A549 treated with CORT108297 at 1 μM for 4 hours (cell line): ENCODE measurements around the gene NOG. TPM values are rescaled to one million over a fixed set of nuclear protein-coding genes. Genes with fewer than 3 reads are reported as not detected.

Experiments used
- total RNA-seq: library from RNA; stranded (reverse); fragments of 200-300 nt; extraction: Qiagen RNA extraction; gene quantifications from 5 replicates; pipeline ENCODE4 v1.2.3, GENCODE V29; 2022

The NOG gene
- total RNA-seq = 0.76 to 1.2 TPM (median 1.1 TPM) in 5 replicates

GRCh38 chr17:56593646-56594319 is at the start of gene NOG:
TSS of gene NOG (plus strand) at chr17:56593699. CDS start at chr17:56594224, 525 bp downstream.

Other genes with a start within 250 kb of the NOG start
- 1.6 to 2.3 TPM (median 2.1 TPM) in 5 replicates for gene C17orf67, start 240.2 kb downstream of the NOG start, total RNA-seq
- gene DGKE, start 240.5 kb downstream of the NOG start, total RNA-seq = 2.9 to 4.7 TPM (median 3.7 TPM) in 5 replicates